ENCODE data around the gene FCRLA.

The FCRLA gene

DNA sequence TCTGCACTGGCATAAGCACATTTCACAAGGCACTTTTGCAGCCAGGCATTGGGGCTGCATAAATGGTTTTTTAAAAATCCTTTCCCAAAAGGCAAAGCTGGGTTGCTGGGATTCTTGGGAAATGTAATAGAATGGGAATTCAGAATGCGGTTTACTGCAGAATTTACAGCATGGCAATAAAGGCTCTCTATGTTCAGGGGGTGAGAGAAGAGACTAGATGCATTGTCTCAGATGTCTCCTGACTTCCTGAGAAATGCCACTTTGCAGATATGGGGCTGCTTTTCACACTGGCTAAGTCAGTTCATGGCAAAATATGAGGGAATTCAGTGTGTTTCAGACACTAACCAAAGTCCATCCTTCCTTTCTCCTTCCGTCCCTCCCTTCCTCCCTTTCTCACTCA, 30.6 kb upstream of the FCRLA start:
- H3K4me3 ChIP-seq (ENCODE audit: low read depth in 1 of 2, low read length in 1 of 2): no peak overlapping the region
- TF ChIP-seq, protein P1, sequence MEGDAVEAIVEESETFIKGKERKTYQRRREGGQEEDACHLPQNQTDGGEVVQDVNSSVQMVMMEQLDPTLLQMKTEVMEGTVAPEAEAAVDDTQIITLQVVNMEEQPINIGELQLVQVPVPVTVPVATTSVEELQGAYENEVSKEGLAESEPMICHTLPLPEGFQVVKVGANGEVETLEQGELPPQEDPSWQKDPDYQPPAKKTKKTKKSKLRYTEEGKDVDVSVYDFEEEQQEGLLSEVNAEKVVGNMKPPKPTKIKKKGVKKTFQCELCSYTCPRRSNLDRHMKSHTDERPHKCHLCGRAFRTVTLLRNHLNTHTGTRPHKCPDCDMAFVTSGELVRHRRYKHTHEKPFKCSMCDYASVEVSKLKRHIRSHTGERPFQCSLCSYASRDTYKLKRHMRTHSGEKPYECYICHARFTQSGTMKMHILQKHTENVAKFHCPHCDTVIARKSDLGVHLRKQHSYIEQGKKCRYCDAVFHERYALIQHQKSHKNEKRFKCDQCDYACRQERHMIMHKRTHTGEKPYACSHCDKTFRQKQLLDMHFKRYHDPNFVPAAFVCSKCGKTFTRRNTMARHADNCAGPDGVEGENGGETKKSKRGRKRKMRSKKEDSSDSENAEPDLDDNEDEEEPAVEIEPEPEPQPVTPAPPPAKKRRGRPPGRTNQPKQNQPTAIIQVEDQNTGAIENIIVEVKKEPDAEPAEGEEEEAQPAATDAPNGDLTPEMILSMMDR (IDR thresholded peaks at IDR 0.05): no peak
- no peak overlapping the region for H3K27ac ChIP-seq
- H3K36me3 ChIP-seq: no peaks in the 10 kb centered on the region
- H3K27me3 ChIP-seq: peaks cover 13% of the 10 kb centered on the region
- no peaks in the 10 kb centered on the region for H3K9me3 ChIP-seq
- no peaks in the 10 kb centered on the region for H3K4me1 ChIP-seq (ENCODE audit: control insufficient read depth in 1 of 2, insufficient read depth in 1 of 2, low read depth in 1 of 2, low read length in 1 of 2)

DNA sequence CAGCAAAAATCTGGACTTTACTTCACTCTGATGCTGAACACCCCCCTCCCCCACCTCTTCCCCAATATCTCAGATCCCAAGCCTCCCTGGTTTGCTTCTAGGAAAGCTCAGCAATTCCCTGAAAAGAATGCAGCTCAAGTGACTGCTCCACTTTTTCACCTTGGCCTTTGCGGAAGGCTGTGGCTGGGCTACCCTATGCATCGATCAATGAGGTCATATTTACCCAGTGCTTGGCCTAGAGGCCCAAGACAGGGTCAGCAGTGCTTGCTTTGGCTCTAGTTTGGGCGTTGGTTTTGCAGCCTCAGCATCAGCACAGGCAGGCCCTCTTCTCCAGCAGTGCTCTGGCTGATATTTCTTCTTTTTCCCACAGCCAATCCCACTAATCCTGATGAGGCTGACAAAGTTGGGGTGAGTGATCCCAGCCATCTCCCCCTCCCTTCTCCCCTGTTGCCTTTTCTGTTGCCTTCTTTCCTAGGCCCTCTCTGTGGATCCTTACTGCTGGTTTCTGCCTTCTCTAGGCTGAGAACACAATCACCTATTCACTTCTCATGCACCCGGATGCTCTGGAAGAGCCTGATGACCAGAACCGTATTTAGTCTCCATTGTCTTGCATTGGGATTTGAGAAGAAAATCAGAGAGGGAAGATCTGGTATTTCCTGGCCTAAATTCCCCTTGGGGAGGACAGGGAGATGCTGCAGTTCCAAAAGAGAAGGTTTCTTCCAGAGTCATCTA, 29.9 kb upstream of the FCRLA start:
- TF ChIP-seq, protein P1 (IDR thresholded peaks at IDR 0.05): no peak
- Histone ChIP-seq H3K27ac (no peak overlapping the region), H3K27me3 (peaks cover 20% of the 10 kb centered on the region)

DNA sequence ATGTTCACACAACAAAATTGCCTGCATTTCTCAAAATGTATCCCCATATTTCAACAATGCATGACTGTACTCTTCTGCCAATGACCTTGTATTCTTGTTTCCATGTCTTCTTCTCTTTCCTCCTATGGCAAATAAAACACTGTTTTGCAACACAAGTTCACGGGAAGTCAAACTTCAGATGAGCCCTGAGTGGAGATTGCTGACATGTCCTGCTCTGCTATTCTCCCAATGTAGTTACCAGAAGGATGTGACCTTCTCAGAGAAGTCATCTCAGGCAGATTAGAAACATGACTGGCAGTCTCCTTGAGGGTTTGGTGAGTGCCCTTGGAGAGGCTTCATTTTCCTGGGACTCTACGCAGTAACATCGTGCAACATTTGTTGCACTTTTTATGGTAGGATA, 28.5 kb upstream of the FCRLA start:
- H3K36me3 ChIP-seq: no peaks in the 10 kb centered on the region
- peaks cover 34% of the 10 kb centered on the region for H3K27me3 ChIP-seq
- no peak overlapping the region for H3K27ac ChIP-seq
- H3K4me3 ChIP-seq (ENCODE audit: low read depth in 1 of 2, low read length in 1 of 2): no peak overlapping the region
- no peaks in the 10 kb centered on the region for H3K9me3 ChIP-seq
- H3K4me1 ChIP-seq (ENCODE audit: control insufficient read depth in 1 of 2, insufficient read depth in 1 of 2, low read depth in 1 of 2, low read length in 1 of 2): no peaks in the 10 kb centered on the region
- TF ChIP-seq, protein P1 (IDR thresholded peaks at IDR 0.05): no peak

More for the DNA sequence above, 29.9 kb upstream of the FCRLA start:
- no peaks in the 10 kb centered on the region for H3K9me3 ChIP-seq
- no peak overlapping the region for H3K4me3 ChIP-seq (ENCODE audit: low read depth in 1 of 2, low read length in 1 of 2)
- no peaks in the 10 kb centered on the region for H3K36me3 ChIP-seq
- H3K4me1 ChIP-seq (ENCODE audit: control insufficient read depth in 1 of 2, insufficient read depth in 1 of 2, low read depth in 1 of 2, low read length in 1 of 2): no peaks in the 10 kb centered on the region

DNA sequence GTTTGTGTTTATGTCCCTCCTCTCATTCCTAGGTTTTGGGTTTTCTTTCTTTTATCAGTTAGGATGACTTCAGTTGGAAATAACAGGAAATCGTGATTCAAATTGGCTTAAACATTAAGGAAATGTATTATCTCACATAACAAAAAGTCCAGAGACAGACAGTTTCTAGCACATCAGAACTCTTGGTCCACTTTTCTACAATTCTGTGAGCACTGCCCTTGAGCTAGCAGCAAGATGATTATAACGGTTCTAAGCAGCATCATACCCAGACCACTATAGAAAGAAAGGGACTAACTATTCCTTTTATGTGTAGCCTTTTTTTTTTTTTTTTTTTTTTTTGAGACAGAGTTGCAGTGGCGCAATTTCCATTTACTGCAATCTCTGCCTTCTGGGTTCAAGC, 25.1 kb upstream of the FCRLA start:
- H3K36me3 ChIP-seq: no peaks in the 10 kb centered on the region
- no peaks in the 10 kb centered on the region for H3K9me3 ChIP-seq
- H3K4me1 ChIP-seq (ENCODE audit: control insufficient read depth in 1 of 2, insufficient read depth in 1 of 2, low read depth in 1 of 2, low read length in 1 of 2): no peaks in the 10 kb centered on the region
- peaks cover 51% of the 10 kb centered on the region for H3K27me3 ChIP-seq
- TF ChIP-seq, protein P1 (IDR thresholded peaks at IDR 0.05): no peak
- no peak overlapping the region for H3K4me3 ChIP-seq (ENCODE audit: low read depth in 1 of 2, low read length in 1 of 2)
- H3K27ac ChIP-seq: no peak overlapping the region

DNA sequence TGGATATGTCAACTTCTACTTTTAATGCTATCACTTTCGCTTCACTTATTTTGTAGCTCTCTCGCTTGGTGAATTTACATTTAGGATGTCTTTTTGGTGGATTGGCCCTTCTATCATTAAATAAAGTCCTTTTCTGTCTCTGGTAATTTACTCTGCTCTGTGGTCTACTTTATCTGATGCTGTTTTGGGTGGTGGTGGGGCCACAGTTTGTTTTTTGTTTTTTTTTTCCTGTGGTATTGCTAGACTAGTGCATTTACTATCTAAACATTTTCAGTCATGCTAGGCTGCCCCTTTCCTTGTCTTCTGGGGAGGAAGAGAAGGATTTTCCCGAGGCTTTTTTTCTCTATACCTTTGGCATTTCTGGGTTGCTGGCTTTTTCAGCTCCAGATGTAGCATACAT, 18.1 kb upstream of the FCRLA start:
- Histone ChIP-seq H3K27me3 (peaks cover 50% of the 10 kb centered on the region), H3K27ac (no peak overlapping the region), H3K4me3 (ENCODE audit: low read depth in 1 of 2, low read length in 1 of 2) (no peak overlapping the region), H3K4me1 (ENCODE audit: control insufficient read depth in 1 of 2, insufficient read depth in 1 of 2, low read depth in 1 of 2, low read length in 1 of 2) (no peaks in the 10 kb centered on the region), H3K36me3 (no peaks in the 10 kb centered on the region), H3K9me3 (no peaks in the 10 kb centered on the region)
- TF ChIP-seq, protein P1 (IDR thresholded peaks at IDR 0.05): no peak
